Measurements from ENCODE around the gene CREB1.

CREB1 gene

DNA sequence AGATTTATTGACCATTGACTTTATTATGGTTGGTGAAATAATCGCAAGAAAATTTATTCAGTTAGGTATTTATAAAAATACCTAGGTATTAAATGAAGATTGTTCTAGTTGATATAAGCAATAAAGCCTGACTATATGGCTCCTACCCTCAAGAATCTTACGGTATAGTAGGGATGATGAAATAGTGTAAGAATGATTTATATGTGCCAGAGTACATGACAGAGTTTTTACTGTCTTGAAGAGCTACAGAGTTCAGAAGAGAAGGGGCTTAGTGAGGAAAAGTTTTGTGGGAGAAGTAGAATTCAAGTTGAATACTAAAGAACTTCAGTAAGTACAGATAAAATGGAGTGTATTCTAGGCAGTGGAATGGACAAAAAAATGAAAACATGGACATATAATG lies 9.7 kb downstream of the CREB1 start:
- no peak overlapping the region for H3K4me3 ChIP-seq (ENCODE audit: low read depth, low read length)
- no peak overlapping the region for H3K4me2 ChIP-seq (ENCODE audit: low read length)
- H3K36me3 ChIP-seq (ENCODE audit: control insufficient read depth in 1 of 2, insufficient read depth in 2 of 2, low read length in 2 of 2) = peaks cover 2 to 3% of the 10 kb centered on the region in 2 experiments
- no peak overlapping the region for H3K23ac ChIP-seq (ENCODE audit: low read length)
- no peak overlapping the region for H3K27ac ChIP-seq (ENCODE audit: low read depth, low read length)
- no CpG with 5 or more reads among the region's 2 CpGs for WGBS (ENCODE audit: extremely low coverage, insufficient coverage, insufficient read length)
- no peak overlapping the region for H4K8ac ChIP-seq (ENCODE audit: low read depth, low read length)
- H3K14ac ChIP-seq (ENCODE audit: low read length) = no peak overlapping the region
- no peaks in the 10 kb centered on the region for H3K27me3 ChIP-seq (ENCODE audit: insufficient read depth, low read length)
- no peak for DNase-seq
- no peak overlapping the region for H3K4ac ChIP-seq (ENCODE audit: low read depth, low read length)
- no peak overlapping the region for H2AK5ac ChIP-seq (ENCODE audit: low read length)
- H3K9ac ChIP-seq (ENCODE audit: low read length) = no peak overlapping the region
- H3K9me3 ChIP-seq (ENCODE audit: insufficient read depth, low read depth, low read length) = no peaks in the 10 kb centered on the region
- no peaks in the 10 kb centered on the region for H3K4me1 ChIP-seq (ENCODE audit: control insufficient read depth in 1 of 2, insufficient read depth in 2 of 2, low read length in 2 of 2)
- no peak overlapping the region for H2BK12ac ChIP-seq (ENCODE audit: low read length)
- H4K12ac ChIP-seq (ENCODE audit: low read depth, low read length) = no peak overlapping the region
- H2BK120ac ChIP-seq (ENCODE audit: insufficient read depth, low read length, poor library complexity) = no peak overlapping the region
- H3K79me2 ChIP-seq (ENCODE audit: control insufficient read depth, insufficient read depth, low read length, poor library complexity) = peaks cover 6% of the 10 kb centered on the region
- H3K79me1 ChIP-seq (ENCODE audit: low read length) = no peaks in the 10 kb centered on the region
- H2AFZ ChIP-seq (ENCODE audit: insufficient read depth, low read length, poor library complexity) = no peak overlapping the region
- H3K18ac ChIP-seq (ENCODE audit: low read length) = no peak overlapping the region
- no peak overlapping the region for H4K91ac ChIP-seq (ENCODE audit: low read depth, low read length)
- no peak overlapping the region for H2BK5ac ChIP-seq (ENCODE audit: low read depth, low read length, poor library complexity)

GRCh38 chr2:207540431-207540830 lies 10.7 kb downstream of the CREB1 start:
- Histone ChIP-seq H3K79me1 (ENCODE audit: low read length) (no peaks in the 10 kb centered on the region), H2AK5ac (ENCODE audit: low read length) (no peak overlapping the region), H2BK120ac (ENCODE audit: insufficient read depth, low read length, poor library complexity) (no peak overlapping the region), H3K79me2 (ENCODE audit: control insufficient read depth, insufficient read depth, low read length, poor library complexity) (peaks cover 6% of the 10 kb centered on the region), H3K9me3 (ENCODE audit: insufficient read depth, low read depth, low read length) (no peaks in the 10 kb centered on the region), H3K14ac (ENCODE audit: low read length) (no peak overlapping the region), H2AFZ (ENCODE audit: insufficient read depth, low read length, poor library complexity) (no peak overlapping the region), H3K4me1 (ENCODE audit: control insufficient read depth in 1 of 2, insufficient read depth in 2 of 2, low read length in 2 of 2) (no peaks in the 10 kb centered on the region), H4K91ac (ENCODE audit: low read depth, low read length) (no peak overlapping the region), H3K4ac (ENCODE audit: low read depth, low read length) (peak overlapping the region; percentile 21), H3K27ac (ENCODE audit: low read depth, low read length) (no peak overlapping the region), H3K27me3 (ENCODE audit: insufficient read depth, low read length) (no peaks in the 10 kb centered on the region), H2BK12ac (ENCODE audit: low read length) (no peak overlapping the region), H4K12ac (ENCODE audit: low read depth, low read length) (no peak overlapping the region), H3K4me2 (ENCODE audit: low read length) (no peak overlapping the region), H3K23ac (ENCODE audit: low read length) (no peak overlapping the region), H4K8ac (ENCODE audit: low read depth, low read length) (no peak overlapping the region), H3K36me3 (ENCODE audit: control insufficient read depth in 1 of 2, insufficient read depth in 2 of 2, low read length in 2 of 2) (peaks cover 2 to 3% of the 10 kb centered on the region in 2 experiments), H3K4me3 (ENCODE audit: low read depth, low read length) (no peak overlapping the region), H2BK5ac (ENCODE audit: low read depth, low read length, poor library complexity) (no peak overlapping the region), H3K9ac (ENCODE audit: low read length) (no peak overlapping the region), H3K18ac (ENCODE audit: low read length) (no peak overlapping the region)
- no CpG with 5 or more reads among the region's 2 CpGs for WGBS (ENCODE audit: extremely low coverage, insufficient coverage, insufficient read length)
- DNase-seq = no peak

DNA sequence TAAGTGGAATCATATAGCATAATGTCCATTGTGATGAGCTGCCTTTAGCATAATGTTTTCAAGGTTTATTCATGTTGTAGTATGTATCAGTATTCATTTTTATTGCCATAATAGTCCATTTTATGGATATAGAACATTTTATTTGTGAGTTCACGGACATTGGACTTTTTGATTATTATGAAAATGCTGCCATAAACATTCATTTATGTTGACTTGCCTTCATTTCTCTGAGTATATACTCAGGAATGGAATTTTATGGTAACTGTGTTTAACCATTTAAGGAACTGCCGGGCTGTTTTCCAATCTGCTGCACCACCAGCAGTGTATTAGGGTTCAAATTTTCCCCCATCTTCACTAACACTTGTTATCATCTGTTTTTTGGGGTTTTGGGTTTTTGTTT lies 12.2 kb downstream of the CREB1 start:
- Histone ChIP-seq H2AFZ (ENCODE audit: insufficient read depth, low read length, poor library complexity) (no peak overlapping the region), H2BK5ac (ENCODE audit: low read depth, low read length, poor library complexity) (no peak overlapping the region), H2AK5ac (ENCODE audit: low read length) (no peak overlapping the region), H3K4me2 (ENCODE audit: low read length) (no peak overlapping the region), H4K8ac (ENCODE audit: low read depth, low read length) (no peak overlapping the region), H4K12ac (ENCODE audit: low read depth, low read length) (no peak overlapping the region), H3K27ac (ENCODE audit: low read depth, low read length) (no peak overlapping the region), H4K91ac (ENCODE audit: low read depth, low read length) (no peak overlapping the region), H3K79me2 (ENCODE audit: control insufficient read depth, insufficient read depth, low read length, poor library complexity) (peaks cover 4% of the 10 kb centered on the region), H3K18ac (ENCODE audit: low read length) (no peak overlapping the region), H3K14ac (ENCODE audit: low read length) (no peak overlapping the region), H3K4me3 (ENCODE audit: low read depth, low read length) (no peak overlapping the region), H2BK120ac (ENCODE audit: insufficient read depth, low read length, poor library complexity) (no peak overlapping the region), H2BK12ac (ENCODE audit: low read length) (no peak overlapping the region), H3K9me3 (ENCODE audit: insufficient read depth, low read depth, low read length) (no peaks in the 10 kb centered on the region), H3K23ac (ENCODE audit: low read length) (no peak overlapping the region), H3K79me1 (ENCODE audit: low read length) (no peaks in the 10 kb centered on the region), H3K36me3 (ENCODE audit: control insufficient read depth in 1 of 2, insufficient read depth in 2 of 2, low read length in 2 of 2) (no peaks in the 10 kb centered on the region), H3K4me1 (ENCODE audit: control insufficient read depth in 1 of 2, insufficient read depth in 2 of 2, low read length in 2 of 2) (no peaks in the 10 kb centered on the region), H3K9ac (ENCODE audit: low read length) (no peak overlapping the region), H3K27me3 (ENCODE audit: insufficient read depth, low read length) (no peaks in the 10 kb centered on the region), H3K4ac (ENCODE audit: low read depth, low read length) (peak overlapping the region; percentile 52)
- DNase-seq = no peak
- no CpG with 5 or more reads among the region's 2 CpGs for WGBS (ENCODE audit: extremely low coverage, insufficient coverage, insufficient read length)

GRCh38 chr2:207543272-207543671 lies 13.5 kb downstream of the CREB1 start:
- no CpG with 5 or more reads among the region's 3 CpGs for WGBS (ENCODE audit: extremely low coverage, insufficient coverage, insufficient read length)

More at GRCh38 chr2:207543272-207543671, 13.5 kb downstream of the CREB1 start:
- Histone ChIP-seq H3K27me3 (ENCODE audit: insufficient read depth, low read length) (no peaks in the 10 kb centered on the region), H2AK5ac (ENCODE audit: low read length) (no peak overlapping the region), H4K12ac (ENCODE audit: low read depth, low read length) (no peak overlapping the region), H3K36me3 (ENCODE audit: control insufficient read depth in 1 of 2, insufficient read depth in 2 of 2, low read length in 2 of 2) (peaks cover 0 to 2% of the 10 kb centered on the region in 2 experiments), H3K23ac (ENCODE audit: low read length) (no peak overlapping the region), H2BK120ac (ENCODE audit: insufficient read depth, low read length, poor library complexity) (no peak overlapping the region), H4K8ac (ENCODE audit: low read depth, low read length) (no peak overlapping the region), H3K18ac (ENCODE audit: low read length) (no peak overlapping the region), H3K14ac (ENCODE audit: low read length) (no peak overlapping the region), H3K4me2 (ENCODE audit: low read length) (no peak overlapping the region), H4K91ac (ENCODE audit: low read depth, low read length) (no peak overlapping the region), H2AFZ (ENCODE audit: insufficient read depth, low read length, poor library complexity) (no peak overlapping the region), H2BK12ac (ENCODE audit: low read length) (no peak overlapping the region), H3K79me2 (ENCODE audit: control insufficient read depth, insufficient read depth, low read length, poor library complexity) (peaks cover 4% of the 10 kb centered on the region), H3K9ac (ENCODE audit: low read length) (no peak overlapping the region), H3K79me1 (ENCODE audit: low read length) (no peaks in the 10 kb centered on the region), H3K4me1 (ENCODE audit: control insufficient read depth in 1 of 2, insufficient read depth in 2 of 2, low read length in 2 of 2) (no peaks in the 10 kb centered on the region), H2BK5ac (ENCODE audit: low read depth, low read length, poor library complexity) (no peak overlapping the region), H3K27ac (ENCODE audit: low read depth, low read length) (no peak overlapping the region), H3K4ac (ENCODE audit: low read depth, low read length) (no peak overlapping the region), H3K9me3 (ENCODE audit: insufficient read depth, low read depth, low read length) (no peaks in the 10 kb centered on the region), H3K4me3 (ENCODE audit: low read depth, low read length) (no peak overlapping the region)
- no peak for DNase-seq
